Endometrial microvascular endothelial cells (primary cell): Measurements from ENCODE around the gene PDE8A. TPM values are rescaled to one million over a fixed set of nuclear protein-coding genes. Genes with fewer than 3 reads are reported as not detected.
"Not testable (repeated sequence)": the region's sequence is repeated elsewhere in the genome, so short reads cannot be mapped to it uniquely, and the experiment has no call there.

Experiments
- in situ Hi-C: cut with HindIII; loops from 2 replicates; pipeline ENCODE4 v1.10.0; 2017; ENCODE audit warnings: low sequenced_read_pairs, low pct_unique_long_range_greater_than_20kb; ENCODE audit errors: inconsistent ontology term
- total RNA-seq: library from RNA; depleted of rRNA; stranded (reverse); fragments of >200 nt; gene quantifications from one replicate; pipeline ENCODE4 v1.2.3, GENCODE V29; 2015; ENCODE audit errors: inconsistent ontology term

Gene PDE8A
- total RNA-seq, 1 donor from 2014 or later = 18.6 TPM

- in situ Hi-C loops = no loop called here
Observed at GRCh38 chr15:85005746-85006145, 24.1 kb downstream of the PDE8A start.

GRCh38 chr15:85006201-85006600 is 24.5 kb downstream of the PDE8A start:
- in situ Hi-C loops = no loop called here

- in situ Hi-C loops = no loop called here
Observed at GRCh38 chr15:85006655-85007054, 25.0 kb downstream of the PDE8A start.

- in situ Hi-C loops = no loop called here
Observed at GRCh38 chr15:85007137-85007536, 25.5 kb downstream of the PDE8A start.

- in situ Hi-C loops = no loop called here
Observed at GRCh38 chr15:85007741-85008397, 26.2 kb downstream of the PDE8A start.

GRCh38 chr15:85008474-85009260 is 27.0 kb downstream of the PDE8A start:
- in situ Hi-C loops = no loop called here

- in situ Hi-C loops = no loop called here
Observed at GRCh38 chr15:85009435-85009834, 27.8 kb downstream of the PDE8A start.

- in situ Hi-C loops = no loop called here
Observed at GRCh38 chr15:85010071-85010385, 28.4 kb downstream of the PDE8A start.

GRCh38 chr15:85010386-85011159 is 28.9 kb downstream of the PDE8A start:
- in situ Hi-C loops = no loop called here

GRCh38 chr15:85011160-85011571 is 29.5 kb downstream of the PDE8A start:
- in situ Hi-C loops = no loop called here

GRCh38 chr15:85011724-85012123 is 30.1 kb downstream of the PDE8A start:
- in situ Hi-C loops = not testable (repeated sequence)

- in situ Hi-C loops = no loop called here
Observed at GRCh38 chr15:85013785-85014184, 32.1 kb downstream of the PDE8A start.

GRCh38 chr15:85014932-85015331 is 33.3 kb downstream of the PDE8A start:
- in situ Hi-C loops = no loop called here

GRCh38 chr15:85016275-85016674 is 34.6 kb downstream of the PDE8A start:
- in situ Hi-C loops = no loop called here

- in situ Hi-C loops = no loop called here
Observed at GRCh38 chr15:85019815-85020590, 38.3 kb downstream of the PDE8A start.

GRCh38 chr15:85021409-85021808 is 39.8 kb downstream of the PDE8A start:
- in situ Hi-C loops = no loop called here

- in situ Hi-C loops = no loop called here
Observed at GRCh38 chr15:85022860-85023403, 41.3 kb downstream of the PDE8A start.

- in situ Hi-C loops = no loop called here
Observed at GRCh38 chr15:85024003-85024402, 42.3 kb downstream of the PDE8A start.
